ENCODE measurements around the gene ISCA2.
A peak's percentile ranks its signal among the peaks of the same experiment; 100 is the strongest.

ISCA2 gene

GRCh38 chr14:74509587-74510222 is 16.1 kb downstream of the ISCA2 start:
- no peak for DNase-seq

DNA sequence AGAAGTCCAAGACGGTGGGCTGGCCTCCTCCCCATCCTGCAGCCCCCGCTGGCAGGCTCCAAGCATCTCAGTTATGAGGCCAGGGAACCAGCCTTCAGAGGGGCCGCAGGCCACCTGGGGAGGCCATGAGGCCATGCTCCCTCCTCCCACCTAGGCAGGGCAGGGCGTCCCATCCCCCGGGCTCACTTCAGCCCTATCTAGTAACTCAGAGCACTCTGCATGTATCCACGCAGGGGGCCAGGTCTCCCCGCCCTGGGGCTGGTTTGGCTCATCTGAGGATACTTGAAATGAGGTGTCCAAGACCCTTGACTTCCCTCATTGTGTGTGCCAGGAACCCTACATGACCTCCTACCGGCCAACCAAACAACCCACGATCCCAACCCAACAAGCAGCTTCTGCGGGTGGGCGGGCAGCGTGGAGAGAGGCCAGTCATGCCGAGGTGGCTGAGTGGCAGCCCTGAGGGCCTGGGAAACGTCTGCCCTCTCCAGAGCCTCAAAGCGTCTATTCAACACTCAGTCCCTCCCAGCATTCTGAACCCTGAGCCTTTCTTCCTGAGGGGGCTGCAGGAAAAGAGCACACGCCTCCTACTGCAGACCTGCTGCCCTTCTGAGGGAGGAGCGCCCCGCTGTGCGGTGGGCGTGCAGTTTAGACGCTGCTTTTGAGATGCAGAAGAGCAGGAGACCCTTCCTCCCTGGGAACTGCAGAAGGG is 16.8 kb downstream of the ISCA2 start:
- DNase-seq = no peak

- no peak for DNase-seq
These were observed 17.4 kb downstream of the ISCA2 start for GRCh38 chr14:74510959-74511409.

GRCh38 chr14:74511966-74512830 is 18.6 kb downstream of the ISCA2 start:
- no peak for DNase-seq

GRCh38 chr14:74514471-74514941 is 20.9 kb downstream of the ISCA2 start:
- peak; percentile 57 for DNase-seq

GRCh38 chr14:74515891-74516412 is 22.4 kb downstream of the ISCA2 start:
- DNase-seq = no peak

DNA sequence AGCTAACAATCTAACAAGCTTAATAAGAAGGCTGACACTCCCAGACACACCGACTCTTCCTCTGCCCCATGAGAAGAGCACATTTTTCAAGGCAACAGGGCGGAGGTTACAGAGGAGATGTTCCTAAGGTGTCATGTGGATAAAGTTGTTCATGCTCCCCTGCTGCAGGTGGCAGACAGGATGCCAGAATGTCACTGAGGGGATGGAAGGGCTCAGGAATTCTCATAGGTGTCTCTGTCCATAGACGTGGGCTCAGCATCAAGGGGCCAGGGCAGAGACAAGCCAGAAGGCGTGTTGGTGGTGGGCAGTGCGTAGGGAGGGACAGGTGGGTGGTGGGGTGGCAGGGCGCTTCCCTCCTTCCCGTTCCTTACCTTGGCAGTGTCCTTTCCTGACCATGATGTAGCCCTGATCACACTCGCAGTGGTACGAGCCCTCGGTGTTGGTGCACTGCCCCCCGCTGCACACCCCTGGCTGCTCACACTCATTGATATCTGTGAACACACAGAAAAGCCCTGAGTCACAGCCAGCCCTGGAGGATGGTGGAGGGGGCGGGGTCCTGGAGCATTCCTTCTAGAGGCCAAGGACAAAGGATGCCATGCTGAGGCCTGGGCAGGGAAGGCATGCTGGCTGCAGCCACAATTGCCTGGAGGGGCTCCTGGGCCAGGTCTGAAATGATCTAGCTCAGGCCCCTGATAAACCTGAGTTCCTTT is 23.0 kb downstream of the ISCA2 start:
- DNase-seq = no peak

GRCh38 chr14:74517731-74518130 is 24.2 kb downstream of the ISCA2 start:
- no peak for DNase-seq

GRCh38 chr14:74518221-74518620 is 24.7 kb downstream of the ISCA2 start:
- peak; percentile 35 for DNase-seq

DNA sequence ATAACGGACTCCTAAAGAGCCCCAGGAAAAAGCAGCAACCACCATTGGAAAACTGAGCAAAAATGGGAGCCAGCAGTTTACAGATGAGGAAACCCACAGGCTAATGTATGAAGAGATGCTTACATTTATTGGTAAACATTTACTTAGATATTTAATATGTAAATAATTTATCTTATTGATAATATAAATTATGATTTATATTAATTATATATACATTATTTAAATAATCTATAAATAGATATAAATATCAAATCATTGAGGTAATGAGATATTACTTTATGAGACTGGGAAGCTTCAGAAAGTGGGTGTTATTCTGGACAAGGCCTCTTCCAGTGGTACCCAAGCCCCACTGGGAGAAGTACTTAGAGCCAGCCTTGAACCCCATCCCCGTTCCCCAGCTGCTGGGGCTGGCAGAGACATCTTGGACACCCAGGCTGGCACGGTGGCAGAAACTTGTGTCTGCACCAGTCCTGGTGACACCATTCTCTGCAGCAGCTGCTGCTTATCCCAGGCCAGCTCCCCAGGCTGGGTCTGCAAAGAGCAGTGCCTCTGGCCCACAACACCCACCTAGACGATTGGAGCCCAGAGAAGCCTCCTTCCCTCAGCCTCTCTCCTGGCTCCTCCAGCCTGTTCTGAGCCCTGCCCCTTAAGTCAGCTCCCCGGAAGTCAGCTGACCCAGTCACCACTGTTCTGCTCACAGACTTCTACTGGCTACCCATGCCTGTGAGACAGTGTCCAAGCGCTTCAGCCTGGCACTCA is 25.9 kb downstream of the ISCA2 start:
- no peak for DNase-seq

DNA sequence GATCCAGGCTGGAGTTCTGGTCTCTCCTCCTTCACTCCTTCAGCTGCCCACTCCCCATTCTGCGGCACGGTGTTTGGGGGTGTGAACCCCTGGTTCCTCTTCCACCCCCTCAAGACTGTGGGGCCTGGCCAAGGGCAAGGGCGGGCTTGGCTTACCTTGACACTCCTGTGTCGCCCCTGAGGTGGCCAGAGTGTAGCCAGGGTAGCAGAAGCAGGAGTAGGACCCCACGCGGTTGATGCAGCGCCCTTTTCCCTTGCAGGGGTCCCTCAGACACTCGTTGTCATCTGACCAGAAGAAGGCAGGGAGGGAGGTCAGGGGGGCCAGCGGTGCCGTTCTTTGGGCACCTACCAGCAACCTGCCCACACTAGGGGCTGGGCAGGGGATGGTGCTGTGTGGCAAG is 28.2 kb downstream of the ISCA2 start:
- DNase-seq = no peak

DNA sequence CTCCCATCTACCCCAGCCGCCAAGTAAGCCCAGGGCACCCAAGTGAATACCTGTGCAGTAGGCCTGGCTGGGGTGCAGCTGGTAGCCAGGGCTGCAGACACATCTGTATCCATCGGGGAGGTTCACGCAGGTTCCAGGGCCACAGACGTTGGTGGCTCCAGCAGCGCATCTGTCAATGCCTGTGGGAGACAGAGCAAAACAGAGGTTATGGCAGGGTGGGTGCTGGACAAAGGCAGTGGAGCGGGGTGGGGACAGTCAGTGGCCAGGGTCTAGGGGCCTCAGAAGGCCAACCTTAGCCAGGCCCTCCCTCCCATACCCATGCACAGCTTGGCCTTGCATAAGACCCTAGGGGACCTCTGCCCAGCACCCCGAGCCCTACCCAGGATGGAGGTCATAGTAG is 29.2 kb downstream of the ISCA2 start:
- no peak for DNase-seq

DNA sequence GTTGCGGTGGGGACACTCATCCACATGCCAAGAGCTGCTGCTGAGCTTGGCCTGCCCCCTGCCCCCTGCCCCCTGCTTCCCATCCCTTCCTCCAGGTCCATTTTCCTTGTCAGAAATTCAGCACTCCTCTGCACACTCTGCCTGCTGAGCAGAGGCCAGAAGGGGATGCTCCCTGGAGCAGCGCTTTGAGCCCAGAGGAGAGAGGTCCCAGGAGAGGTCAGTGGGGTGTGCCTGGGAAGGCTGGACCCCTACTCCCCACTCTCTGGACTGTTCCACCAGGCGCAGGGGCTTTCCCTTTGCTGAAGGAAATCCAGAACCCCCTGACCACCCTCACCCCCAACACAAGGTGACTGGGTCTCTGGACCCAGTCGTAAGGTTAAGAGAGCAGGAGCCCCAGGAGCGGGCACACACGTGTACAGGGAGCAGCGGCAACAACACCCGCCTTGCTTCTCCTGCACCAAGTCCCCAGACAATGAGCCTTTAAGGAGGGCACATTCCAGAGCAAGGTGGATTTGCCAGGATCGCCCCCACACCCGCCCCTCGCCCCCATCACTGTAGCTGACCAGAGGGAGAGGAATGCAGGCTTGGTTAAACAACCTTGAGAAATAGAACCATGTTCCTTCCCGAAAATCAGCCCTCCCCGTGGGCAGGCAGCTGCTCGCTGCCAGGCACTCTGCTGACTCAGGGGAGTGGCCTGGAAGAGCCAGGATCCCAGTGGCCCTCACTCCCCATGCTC is 30.7 kb downstream of the ISCA2 start:
- DNase-seq = no peak

DNA sequence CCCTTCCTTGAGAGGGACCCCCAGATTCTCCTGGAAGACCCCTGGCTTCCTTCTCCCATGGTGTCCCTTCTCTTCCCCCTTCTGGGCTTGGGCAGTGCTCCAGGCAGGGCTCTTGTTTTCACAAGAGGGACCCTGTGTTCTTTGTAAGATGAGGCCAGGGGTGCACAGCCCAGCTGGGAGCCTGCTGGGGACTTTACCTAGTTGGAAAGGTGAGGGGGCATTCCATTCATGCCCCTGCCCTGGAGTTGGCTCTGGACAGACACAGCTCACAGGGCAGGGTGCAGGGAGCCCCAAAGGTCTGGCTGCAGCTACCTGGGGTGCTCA is 31.2 kb downstream of the ISCA2 start:
- no peak for DNase-seq

DNA sequence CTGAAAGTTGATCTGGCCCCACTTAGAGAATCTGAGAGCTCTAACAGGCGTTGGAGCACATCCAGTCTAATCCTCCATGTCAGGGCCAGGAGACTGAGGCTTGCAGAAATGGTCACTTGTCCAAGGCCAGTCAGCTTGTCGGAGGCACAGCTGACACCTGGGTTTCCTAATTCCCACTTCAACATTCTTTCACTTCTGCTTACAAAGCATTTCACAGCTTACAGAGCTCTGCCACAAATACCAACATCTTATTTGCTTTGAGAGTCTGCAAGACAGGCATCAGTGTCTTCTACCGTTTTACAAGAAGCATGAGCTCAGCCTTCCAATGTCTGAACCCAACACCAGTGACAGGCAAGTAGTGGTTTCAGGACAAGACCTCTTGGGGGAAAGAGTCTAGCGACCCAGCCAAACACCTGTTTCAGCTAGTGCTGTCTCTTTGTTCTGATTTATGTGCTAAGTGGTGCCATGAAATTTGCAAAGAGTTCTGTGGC is 31.8 kb downstream of the ISCA2 start:
- peak; percentile 49 for DNase-seq

DNA sequence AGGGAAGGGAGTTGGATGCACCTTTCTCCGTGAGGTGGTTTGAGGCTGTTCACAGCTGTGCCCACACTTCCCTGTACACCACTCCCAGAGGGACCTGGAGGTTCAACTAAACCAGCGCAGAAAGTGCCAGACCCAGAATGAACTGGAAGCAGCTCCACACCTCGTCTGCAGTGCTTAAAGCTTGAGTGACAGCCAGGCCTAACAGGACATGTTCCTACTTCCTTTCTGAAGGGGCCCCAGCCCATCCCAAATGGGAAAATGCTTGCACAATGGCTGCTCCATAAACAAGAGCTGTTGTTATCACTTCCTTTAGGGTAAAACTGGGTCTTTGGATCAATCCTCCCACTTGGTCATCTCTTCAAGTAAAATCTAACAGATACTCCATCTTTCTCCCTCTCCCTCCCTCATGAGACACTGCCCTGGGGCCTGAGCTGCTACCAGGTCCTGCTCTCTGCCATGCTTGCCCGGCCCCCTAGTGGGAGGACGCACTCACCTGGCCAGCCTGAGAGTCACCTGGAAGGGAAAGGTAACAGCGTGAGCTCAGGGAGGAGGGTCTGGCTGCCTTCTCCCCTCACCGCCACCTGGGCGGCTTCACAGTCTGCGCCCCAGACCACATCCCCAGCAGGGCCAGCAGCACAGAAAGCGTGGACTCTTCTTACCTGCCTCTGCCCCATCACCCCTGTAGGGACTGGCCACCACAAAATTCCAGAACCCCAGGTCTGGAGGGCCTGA is 33.5 kb downstream of the ISCA2 start:
- no peak for DNase-seq

DNA sequence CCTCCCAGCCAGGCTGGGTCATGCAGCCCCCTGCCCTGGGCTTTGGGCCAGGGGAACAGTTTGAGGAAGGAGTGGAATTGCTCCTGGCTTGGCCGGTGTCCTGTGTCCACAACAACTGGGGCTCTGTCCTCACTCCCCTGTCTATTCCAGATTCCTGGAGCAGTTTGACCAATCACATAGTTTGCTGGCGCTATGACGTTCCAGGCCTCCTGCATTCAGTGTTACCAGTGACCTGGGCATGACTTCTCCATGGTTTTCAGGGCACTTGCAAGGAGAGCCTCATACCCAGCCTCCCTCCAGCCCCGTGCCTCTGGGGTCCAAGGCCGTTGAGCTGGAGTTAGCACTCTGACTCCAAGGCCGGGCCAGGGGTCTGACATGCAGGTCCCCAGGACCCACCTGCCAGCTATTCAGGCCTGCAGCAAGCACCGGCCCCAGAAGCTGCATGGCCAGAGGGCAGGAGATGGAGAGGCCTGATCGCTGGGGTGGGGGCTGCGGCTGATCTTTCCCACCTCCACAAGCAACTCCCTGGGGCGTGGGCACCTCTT is 34.2 kb downstream of the ISCA2 start:
- DNase-seq = no peak

- DNase-seq = no peak
These were observed 34.8 kb downstream of the ISCA2 start for GRCh38 chr14:74528406-74528805.

DNA sequence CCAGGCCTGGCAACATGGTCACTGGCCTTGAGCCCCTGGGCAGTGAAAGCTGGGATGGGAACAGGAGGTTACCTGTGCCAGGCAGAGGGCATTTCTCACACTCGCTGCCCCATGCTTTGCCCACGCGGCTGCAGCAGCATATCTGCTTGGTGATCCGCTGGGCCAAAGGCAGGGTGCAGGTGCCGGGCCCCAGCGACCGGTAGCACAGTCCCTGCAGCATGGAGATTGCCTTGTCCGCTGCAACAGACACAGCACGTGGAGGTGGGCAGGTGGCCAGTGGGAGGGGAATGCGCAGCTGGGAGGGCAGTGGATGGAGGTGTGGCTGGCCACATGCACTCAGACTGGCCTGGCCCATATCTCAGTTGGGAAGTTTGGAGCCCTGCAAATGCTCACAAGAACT is 35.3 kb downstream of the ISCA2 start:
- no peak for DNase-seq

DNA sequence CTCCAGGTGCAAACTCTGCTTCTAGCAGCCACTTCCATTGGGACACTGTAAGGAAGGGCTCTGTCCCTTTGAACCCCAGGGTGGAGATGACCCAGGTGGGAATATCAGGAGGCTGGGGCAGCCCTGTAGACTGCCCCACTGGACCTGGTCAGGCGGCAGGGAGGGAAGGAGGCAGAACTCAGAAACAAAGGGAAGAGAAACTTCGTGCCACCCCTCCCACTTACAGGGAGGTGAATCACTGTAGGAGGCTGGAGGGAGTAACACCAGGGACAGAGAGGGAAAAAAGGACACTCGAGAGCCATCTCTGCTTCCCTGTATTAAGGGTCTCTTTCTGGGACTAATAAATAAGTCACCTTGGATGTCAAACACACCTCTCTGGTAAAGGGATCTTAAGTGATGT is 37.4 kb downstream of the ISCA2 start:
- no peak for DNase-seq
